ENCODE measurements around the gene LGALS7B. TPM values are rescaled to one million over a fixed set of nuclear protein-coding genes. Genes with fewer than 3 reads are reported as not detected.
"Not testable (repeated sequence)": the region's sequence is repeated elsewhere in the genome, so short reads cannot be mapped to it uniquely, and the experiment has no call there.

Gene LGALS7B
- total and polyA plus RNA-seq, 8 donors: 0.38 TPM; not detected in 7

- no peak overlapping the region for H3K4me3 ChIP-seq
- H3K36me3 ChIP-seq: no peaks in the 10 kb centered on the region
- no peaks in the 10 kb centered on the region for H3K9me3 ChIP-seq
- TF ChIP-seq, protein P1, sequence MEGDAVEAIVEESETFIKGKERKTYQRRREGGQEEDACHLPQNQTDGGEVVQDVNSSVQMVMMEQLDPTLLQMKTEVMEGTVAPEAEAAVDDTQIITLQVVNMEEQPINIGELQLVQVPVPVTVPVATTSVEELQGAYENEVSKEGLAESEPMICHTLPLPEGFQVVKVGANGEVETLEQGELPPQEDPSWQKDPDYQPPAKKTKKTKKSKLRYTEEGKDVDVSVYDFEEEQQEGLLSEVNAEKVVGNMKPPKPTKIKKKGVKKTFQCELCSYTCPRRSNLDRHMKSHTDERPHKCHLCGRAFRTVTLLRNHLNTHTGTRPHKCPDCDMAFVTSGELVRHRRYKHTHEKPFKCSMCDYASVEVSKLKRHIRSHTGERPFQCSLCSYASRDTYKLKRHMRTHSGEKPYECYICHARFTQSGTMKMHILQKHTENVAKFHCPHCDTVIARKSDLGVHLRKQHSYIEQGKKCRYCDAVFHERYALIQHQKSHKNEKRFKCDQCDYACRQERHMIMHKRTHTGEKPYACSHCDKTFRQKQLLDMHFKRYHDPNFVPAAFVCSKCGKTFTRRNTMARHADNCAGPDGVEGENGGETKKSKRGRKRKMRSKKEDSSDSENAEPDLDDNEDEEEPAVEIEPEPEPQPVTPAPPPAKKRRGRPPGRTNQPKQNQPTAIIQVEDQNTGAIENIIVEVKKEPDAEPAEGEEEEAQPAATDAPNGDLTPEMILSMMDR (IDR thresholded peaks at IDR 0.05): no peak
- no peak for FAIRE-seq
- DNase-seq: no peak
- H3K27me3 ChIP-seq: no peaks in the 10 kb centered on the region
- H3K4me1 ChIP-seq: peaks cover 0 to 4% (median 0%) of the 10 kb centered on the region in 3 donors
- ATAC-seq: no peak
- no peak overlapping the region for H3K27ac ChIP-seq
- intact Hi-C loops (cut with DNase I): no loop called here
- WGBS, 2 donors: 68 to 70% methylated on average over 7 of the region's 7 CpGs
These were observed 7.9 kb upstream of the LGALS7B start for GRCh38 chr19:38781058-38781457.

DNA sequence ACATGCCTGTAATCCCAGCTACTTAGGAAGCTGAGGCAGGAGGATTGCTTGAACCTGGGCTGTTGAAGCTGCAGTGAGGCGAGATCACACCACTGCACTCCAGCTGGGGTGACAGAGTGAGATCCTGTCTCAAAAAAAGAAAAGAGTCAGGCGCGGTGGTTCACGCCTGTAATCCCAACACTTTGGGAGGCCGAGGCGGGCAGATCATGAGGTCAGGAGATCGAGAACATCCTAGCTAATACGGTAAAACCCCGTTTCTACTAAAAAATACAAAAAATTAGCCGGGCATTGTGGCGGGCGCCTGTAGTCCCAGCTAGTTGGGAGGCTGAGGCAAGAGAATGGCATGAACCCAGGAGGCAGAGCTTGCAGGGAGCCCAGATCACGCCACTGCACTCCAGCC is 6.8 kb upstream of the LGALS7B start:
- H3K4me1 ChIP-seq; ATAC-seq; H3K27me3 ChIP-seq; H3K27ac ChIP-seq; H3K9me3 ChIP-seq; DNase-seq; H3K4me3 ChIP-seq; intact Hi-C loops (cut with DNase I); H3K36me3 ChIP-seq; FAIRE-seq: not testable (repeated sequence)
- 83 to 89% methylated on average over 13 of the region's 13 CpGs for WGBS, 2 donors

- Histone ChIP-seq H3K27me3 (no peaks in the 10 kb centered on the region), H3K4me1 (peaks cover 0 to 4% (median 0%) of the 10 kb centered on the region in 3 donors), H3K4me3 (no peak overlapping the region), H3K9me3 (no peaks in the 10 kb centered on the region), H3K27ac (no peak overlapping the region), H3K36me3 (no peaks in the 10 kb centered on the region)
- 27 to 40% methylated on average over 3 of the region's 3 CpGs for WGBS, 2 donors
- DNase-seq (peak in 1 of 6 donors; percentile 26), ATAC-seq (peak; percentile 69 to 88 (median 74)), FAIRE-seq (no peak)
- intact Hi-C loops (cut with DNase I): no loop called here
- TF ChIP-seq, protein P1 (IDR thresholded peaks at IDR 0.05): no peak
These were observed 4.8 kb upstream of the LGALS7B start for GRCh38 chr19:38784224-38784623.

DNA sequence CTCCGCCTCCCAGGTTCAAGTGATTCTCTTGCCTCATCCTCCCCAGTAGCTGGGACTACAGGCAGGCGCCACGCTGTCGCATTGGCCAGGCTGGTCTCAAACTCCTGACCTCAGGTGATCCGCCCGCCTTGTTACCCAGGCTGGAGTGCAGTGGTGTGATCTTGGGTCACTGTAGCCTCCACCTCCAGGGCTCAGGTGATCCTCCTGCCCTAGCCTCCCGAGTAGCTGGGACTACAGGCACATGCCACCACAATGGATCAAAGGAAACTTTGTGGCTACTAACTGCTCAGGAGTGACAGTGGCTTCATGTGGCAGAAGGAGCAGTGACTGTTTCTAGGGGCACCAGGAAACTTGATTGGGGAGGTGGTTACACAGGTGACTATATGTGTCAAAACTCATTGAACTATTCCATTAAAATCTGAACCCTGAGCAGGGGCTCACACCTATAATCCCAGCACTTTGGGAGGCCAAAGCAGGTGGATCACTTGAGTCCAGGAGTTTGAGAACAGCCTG is 3.8 kb upstream of the LGALS7B start:
- Histone ChIP-seq H3K4me3 (no peak overlapping the region), H3K36me3 (no peaks in the 10 kb centered on the region), H3K27ac (no peak overlapping the region), H3K4me1 (peaks cover 0 to 4% (median 0%) of the 10 kb centered on the region in 3 donors), H3K27me3 (no peaks in the 10 kb centered on the region), H3K9me3 (no peaks in the 10 kb centered on the region)
- DNase-seq (no peak), ATAC-seq (no peak), FAIRE-seq (no peak)
- TF ChIP-seq, protein P1 (IDR thresholded peaks at IDR 0.05): no peak
- intact Hi-C loops (cut with DNase I): no loop called here
- 96 to 100% methylated on average over 7 of the region's 7 CpGs for WGBS, 2 donors

- H3K27me3 ChIP-seq; H3K27ac ChIP-seq; H3K4me3 ChIP-seq; DNase-seq; FAIRE-seq; ATAC-seq; H3K36me3 ChIP-seq; H3K9me3 ChIP-seq; intact Hi-C loops (cut with DNase I); H3K4me1 ChIP-seq: not testable (repeated sequence)
- 93 to 95% methylated on average over 3 of the region's 3 CpGs for WGBS, 2 donors
These were observed 2.9 kb upstream of the LGALS7B start for GRCh38 chr19:38786061-38786460.

DNA sequence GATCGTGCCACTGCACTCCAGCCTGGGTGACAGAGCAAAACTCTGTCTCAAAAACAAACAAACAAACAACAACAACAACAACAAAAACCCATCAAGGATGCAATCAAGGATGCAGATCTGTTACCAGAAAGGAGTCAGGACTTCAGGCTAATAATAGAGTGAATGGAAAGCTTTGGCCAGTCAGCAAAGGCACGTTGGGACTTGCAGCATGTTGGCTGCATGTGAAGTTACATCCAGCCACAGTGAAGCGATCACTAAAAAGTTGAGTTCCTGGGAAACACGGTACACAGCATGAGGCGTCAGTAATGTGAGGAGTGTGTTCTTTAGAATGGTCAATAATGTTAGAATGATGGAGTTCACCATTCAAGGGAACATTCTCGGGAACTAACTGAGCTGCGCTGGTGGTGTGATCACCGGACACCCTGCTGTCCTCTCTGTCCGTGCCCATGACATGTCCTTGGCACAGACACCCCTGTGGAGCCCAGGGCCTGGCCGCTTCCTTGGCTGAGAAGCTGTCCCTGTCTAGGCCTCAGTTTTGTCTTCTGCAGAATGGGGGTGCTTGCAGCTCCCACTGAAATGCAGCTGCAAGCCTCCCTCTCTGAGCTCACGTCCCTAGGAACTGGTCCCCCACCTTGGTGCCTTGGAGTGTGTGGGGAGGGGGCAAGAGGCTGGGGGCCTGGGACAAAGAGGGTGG is 2.3 kb upstream of the LGALS7B start:
- Histone ChIP-seq H3K4me3 (no peak overlapping the region), H3K27me3 (no peaks in the 10 kb centered on the region), H3K36me3 (no peaks in the 10 kb centered on the region), H3K9me3 (no peaks in the 10 kb centered on the region), H3K27ac (no peak overlapping the region), H3K4me1 (peaks cover 0 to 4% (median 0%) of the 10 kb centered on the region in 3 donors)
- TF ChIP-seq, protein P1 (IDR thresholded peaks at IDR 0.05): no peak
- intact Hi-C loops (cut with DNase I): no loop called here
- ATAC-seq: no peak
- FAIRE-seq: no peak
- WGBS, 2 donors: 82 to 85% methylated on average over 11 of the region's 11 CpGs
- DNase-seq: no peak

DNA sequence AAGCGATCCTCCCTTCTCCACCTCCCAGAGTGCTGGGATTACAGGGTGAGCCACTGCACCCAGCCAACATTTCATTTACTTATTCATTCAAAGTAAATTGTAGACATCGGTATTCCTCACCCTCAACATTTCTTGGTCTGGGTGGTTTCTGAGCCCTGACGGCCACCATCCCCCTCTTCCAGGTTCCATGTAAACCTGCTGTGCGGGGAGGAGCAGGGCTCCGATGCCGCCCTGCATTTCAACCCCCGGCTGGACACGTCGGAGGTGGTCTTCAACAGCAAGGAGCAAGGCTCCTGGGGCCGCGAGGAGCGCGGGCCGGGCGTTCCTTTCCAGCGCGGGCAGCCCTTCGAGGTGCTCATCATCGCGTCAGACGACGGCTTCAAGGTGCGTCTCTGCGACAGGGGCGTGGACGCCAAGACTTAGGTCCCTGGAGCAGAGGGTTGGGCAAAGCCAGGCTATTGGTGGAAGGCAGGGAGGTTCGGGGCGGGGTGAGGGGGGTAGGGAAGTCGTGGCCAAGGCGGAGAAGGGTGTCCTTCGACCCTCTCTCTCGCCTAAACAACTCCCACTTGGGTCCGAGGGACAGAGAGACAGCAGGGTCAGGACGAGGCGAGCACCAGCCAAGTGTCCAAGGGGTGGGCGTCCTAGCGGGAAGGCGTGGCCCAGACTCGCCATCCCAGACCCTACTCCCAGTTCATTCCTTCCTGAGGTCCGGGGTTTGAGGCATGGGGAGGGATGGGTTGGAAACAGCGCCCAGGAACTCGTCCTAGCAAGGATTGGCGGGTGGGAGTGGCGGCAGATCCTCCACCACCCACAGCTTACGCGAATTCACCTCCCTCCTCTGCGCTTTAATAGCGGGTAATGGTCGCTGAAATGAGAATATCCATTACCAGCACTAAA is 1.8 kb downstream of the LGALS7B start:
- FAIRE-seq; intact Hi-C loops (cut with DNase I); DNase-seq; H3K27ac ChIP-seq; H3K4me1 ChIP-seq; H3K9me3 ChIP-seq; H3K27me3 ChIP-seq; H3K36me3 ChIP-seq; H3K4me3 ChIP-seq: not testable (repeated sequence)
- 74 to 75% methylated on average over 10 to 18 of the region's 49 CpGs for WGBS, 2 donors
- ATAC-seq: peak in 2 of 4 donors; percentile 2 to 8

All from pancreas (tissue), 10 donors.